GM13976 (cell line): ENCODE results near the gene SLC27A5.
A peak's percentile ranks its signal among the peaks of the same experiment; 100 is the strongest.
"Not testable (repeated sequence)": the region's sequence is repeated elsewhere in the genome, so short reads cannot be mapped to it uniquely, and the experiment has no call there.

Source experiments
- DNase-seq: peaks from one replicate; pipeline ENCODE4 v3.0.0; 2012; ENCODE audit warnings: low spot score
- in situ Hi-C: fragments of 300-500 bp; cut with MboI; formaldehyde crosslinking; loops from one replicate; pipeline ENCODE4 v1.12.0; 2022; ENCODE audit warnings: low sequenced_read_pairs, mixed read lengths, inconsistent platforms; ENCODE audit not compliant: unreplicated experiment
- TF ChIP-seq, protein P1 (sequence below): IDR thresholded peaks from 2 replicates; pipeline ENCODE4 v1.5.1; 2012; ENCODE audit warnings: borderline replicate concordance, mild to moderate bottlenecking; ENCODE audit not compliant: insufficient read depth; ENCODE audit errors: extremely low read depth, missing control alignments, control extremely low read depth

Gene SLC27A5

GRCh38 chr19:58515259-58515658, 3.5 kb upstream of the SLC27A5 start:
- TF ChIP-seq, protein P1, sequence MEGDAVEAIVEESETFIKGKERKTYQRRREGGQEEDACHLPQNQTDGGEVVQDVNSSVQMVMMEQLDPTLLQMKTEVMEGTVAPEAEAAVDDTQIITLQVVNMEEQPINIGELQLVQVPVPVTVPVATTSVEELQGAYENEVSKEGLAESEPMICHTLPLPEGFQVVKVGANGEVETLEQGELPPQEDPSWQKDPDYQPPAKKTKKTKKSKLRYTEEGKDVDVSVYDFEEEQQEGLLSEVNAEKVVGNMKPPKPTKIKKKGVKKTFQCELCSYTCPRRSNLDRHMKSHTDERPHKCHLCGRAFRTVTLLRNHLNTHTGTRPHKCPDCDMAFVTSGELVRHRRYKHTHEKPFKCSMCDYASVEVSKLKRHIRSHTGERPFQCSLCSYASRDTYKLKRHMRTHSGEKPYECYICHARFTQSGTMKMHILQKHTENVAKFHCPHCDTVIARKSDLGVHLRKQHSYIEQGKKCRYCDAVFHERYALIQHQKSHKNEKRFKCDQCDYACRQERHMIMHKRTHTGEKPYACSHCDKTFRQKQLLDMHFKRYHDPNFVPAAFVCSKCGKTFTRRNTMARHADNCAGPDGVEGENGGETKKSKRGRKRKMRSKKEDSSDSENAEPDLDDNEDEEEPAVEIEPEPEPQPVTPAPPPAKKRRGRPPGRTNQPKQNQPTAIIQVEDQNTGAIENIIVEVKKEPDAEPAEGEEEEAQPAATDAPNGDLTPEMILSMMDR: no peak
- no peak for DNase-seq
- in situ Hi-C loops: no loop called here

- TF ChIP-seq, protein P1: no peak
- no peak for DNase-seq
- in situ Hi-C loops: no loop called here
Measured at GRCh38 chr19:58514564-58515022, 2.8 kb upstream of the SLC27A5 start.

- TF ChIP-seq, protein P1: peak; percentile 100
- peak; percentile 98 for DNase-seq
- in situ Hi-C loops: no loop called here
Measured at GRCh38 chr19:58513694-58514563, 2.1 kb upstream of the SLC27A5 start.

- in situ Hi-C loops: no loop called here
- DNase-seq: no peak
- TF ChIP-seq, protein P1: no peak
Measured at GRCh38 chr19:58513213-58513693, 1.5 kb upstream of the SLC27A5 start.

DNA sequence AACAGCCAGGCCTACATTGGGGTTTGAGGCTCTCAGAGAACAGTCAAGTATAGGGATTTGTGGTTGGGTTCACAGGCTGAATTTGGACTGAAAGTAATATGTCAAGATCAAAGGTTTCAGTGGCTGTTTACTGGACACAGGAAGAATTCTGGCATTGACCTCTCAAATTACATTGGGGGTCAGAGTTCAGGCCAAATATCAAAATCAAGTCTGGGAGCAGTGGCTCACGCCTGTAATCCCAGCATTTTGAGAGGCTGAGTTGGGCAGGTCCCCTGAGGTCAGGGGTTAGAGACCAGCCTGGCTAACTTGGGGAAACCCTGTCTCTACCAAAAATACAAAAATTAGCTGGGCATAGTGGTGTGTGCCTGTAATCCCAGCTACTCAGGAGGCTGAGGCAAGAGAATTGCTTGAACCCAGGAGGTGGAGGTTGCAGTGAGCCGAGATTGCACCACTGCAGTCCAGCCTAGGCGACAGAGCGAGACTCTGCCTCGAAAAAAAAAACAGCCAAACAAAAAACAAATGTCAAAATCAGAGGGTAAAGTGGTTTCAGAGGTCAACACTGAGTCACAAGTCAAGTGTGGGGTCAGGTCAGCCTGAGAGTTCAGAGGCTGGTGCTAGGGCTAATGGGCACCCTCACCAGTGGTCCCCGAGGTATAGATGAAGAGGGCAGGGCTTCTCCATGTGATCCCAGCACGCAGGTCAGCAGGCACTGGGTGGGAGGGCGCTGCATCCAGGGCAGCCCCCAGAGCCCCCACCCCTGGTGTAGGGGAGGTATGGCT, 1.5 kb downstream of the SLC27A5 start:
- TF ChIP-seq, protein P1: no peak
- DNase-seq: no peak
- in situ Hi-C loops: no loop called here

GRCh38 chr19:58509731-58510083, 2.1 kb downstream of the SLC27A5 start:
- TF ChIP-seq, protein P1: no peak
- in situ Hi-C loops: no loop called here
- DNase-seq: no peak

- in situ Hi-C loops, DNase-seq: not testable (repeated sequence)
Measured at GRCh38 chr19:58507602-58508223, 4.1 kb downstream of the SLC27A5 start.
